ENCODE measurements around the gene CDH6.

CDH6 gene

GRCh38 chr5:31375999-31376720, 182.7 kb downstream of the CDH6 start:
- no peak for DNase-seq (ENCODE audit: low read depth in 2 of 2)

- no peak for DNase-seq (ENCODE audit: low read depth in 2 of 2)
These were observed 183.9 kb downstream of the CDH6 start for GRCh38 chr5:31377274-31377946.

GRCh38 chr5:31378136-31378535, 184.7 kb downstream of the CDH6 start:
- no peak for DNase-seq (ENCODE audit: low read depth in 2 of 2)

Data from stimulated activated CD4-positive, alpha-beta T cell treated with anti-CD3 and anti-CD28 coated beads, Interleukin-4, amount 100 ng/mL, for 48 hours (primary cell).